ENCODE results near the gene SEMA5B. TPM values are rescaled to one million over a fixed set of nuclear protein-coding genes. Genes with fewer than 3 reads are reported as not detected.

The SEMA5B gene
- total RNA-seq, 3 donors from 2014 or later (not counting 1 experiment from before 2014, with no cell fraction given), result 0.23 TPM; not detected in 2

GRCh38 chr3:123060054-123060453 is 32.5 kb upstream of the SEMA5B start:
- H3K27me3 ChIP-seq (ENCODE audit: control insufficient read depth, insufficient read depth, low read length), result no peaks in the 10 kb centered on the region
- Mint-ChIP-seq H3K27me3 (ENCODE audit: low read depth in 2 of 2) (peaks cover 12% of the 10 kb centered on the region in 2 donors), H3K4me1 (peaks cover 0 to 6% of the 10 kb centered on the region in 2 donors), H3K27ac (no peak overlapping the region), H3K9me3 (no peaks in the 10 kb centered on the region), H3K4me3 (no peak overlapping the region), H3K36me3 (no peaks in the 10 kb centered on the region)
- TF ChIP-seq CTCF (IDR thresholded peaks at IDR 0.05), result no peak
- no peak overlapping the region for H3K4me3 ChIP-seq (ENCODE audit: low read length)
- DNase-seq, result no peak
- intact Hi-C loops (cut with micrococcal nuclease), result no loop called here
- H3K36me3 ChIP-seq (ENCODE audit: control insufficient read depth, insufficient read depth, low read length), result no peaks in the 10 kb centered on the region
- no peak for ATAC-seq
- no peak overlapping the region for H3K27ac ChIP-seq (ENCODE audit: low read length)
- H3K4me1 ChIP-seq (ENCODE audit: control insufficient read depth, insufficient read depth, low read length), result no peaks in the 10 kb centered on the region
- no peaks in the 10 kb centered on the region for H3K9me3 ChIP-seq (ENCODE audit: control insufficient read depth, insufficient read depth, low read length)

DNA sequence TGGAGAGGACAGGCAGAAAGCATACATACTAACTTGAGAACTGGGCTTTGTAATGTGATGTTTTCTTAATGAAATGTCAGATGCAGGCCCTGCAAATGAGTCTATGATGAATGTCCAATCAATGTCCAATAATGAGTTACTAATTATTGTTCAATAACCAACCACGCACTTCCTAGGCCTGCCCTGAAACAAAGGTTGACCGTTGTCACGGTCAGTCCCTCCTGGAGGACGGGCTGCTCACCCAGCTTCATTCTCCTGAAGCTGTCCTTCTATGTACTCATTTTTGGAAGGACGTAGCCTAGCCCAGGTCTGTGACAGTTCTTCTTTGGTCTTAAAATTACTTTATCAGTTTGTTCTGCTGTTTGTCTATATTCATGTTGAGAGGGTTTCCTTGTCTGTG is 30.9 kb upstream of the SEMA5B start:
- TF ChIP-seq CTCF (IDR thresholded peaks at IDR 0.05), result no peak
- WGBS (ENCODE audit: insufficient coverage), result 91% methylated on average over 5 of the region's 5 CpGs
- intact Hi-C loops (cut with micrococcal nuclease), result no loop called here

GRCh38 chr3:123055352-123055751 is 27.8 kb upstream of the SEMA5B start:
- no peak for ATAC-seq
- no peak for DNase-seq
- no peak overlapping the region for H3K27ac Mint-ChIP-seq
- intact Hi-C loops (cut with micrococcal nuclease), result no loop called here
- H3K9me3 Mint-ChIP-seq, result no peaks in the 10 kb centered on the region
- no peak for TF ChIP-seq CTCF (IDR thresholded peaks at IDR 0.05)
- Histone ChIP-seq H3K9me3 (ENCODE audit: control insufficient read depth, insufficient read depth, low read length) (no peaks in the 10 kb centered on the region), H3K4me1 (ENCODE audit: control insufficient read depth, insufficient read depth, low read length) (no peaks in the 10 kb centered on the region), H3K27ac (ENCODE audit: low read length) (no peak overlapping the region), H3K36me3 (ENCODE audit: control insufficient read depth, insufficient read depth, low read length) (no peaks in the 10 kb centered on the region), H3K4me3 (ENCODE audit: low read length) (no peak overlapping the region), H3K27me3 (ENCODE audit: control insufficient read depth, insufficient read depth, low read length) (no peaks in the 10 kb centered on the region)
- 88% methylated on average over 5 of the region's 5 CpGs for WGBS (ENCODE audit: insufficient coverage)
- H3K27me3 Mint-ChIP-seq (ENCODE audit: low read depth in 2 of 2), result peaks cover 0 to 13% of the 10 kb centered on the region in 2 donors
- H3K36me3 Mint-ChIP-seq, result no peaks in the 10 kb centered on the region
- no peak overlapping the region for H3K4me3 Mint-ChIP-seq
- H3K4me1 Mint-ChIP-seq, result no peaks in the 10 kb centered on the region

More for the DNA sequence above, 30.9 kb upstream of the SEMA5B start:
- Histone ChIP-seq H3K36me3 (ENCODE audit: control insufficient read depth, insufficient read depth, low read length) (no peaks in the 10 kb centered on the region), H3K4me1 (ENCODE audit: control insufficient read depth, insufficient read depth, low read length) (no peaks in the 10 kb centered on the region), H3K27ac (ENCODE audit: low read length) (no peak overlapping the region), H3K9me3 (ENCODE audit: control insufficient read depth, insufficient read depth, low read length) (no peaks in the 10 kb centered on the region), H3K4me3 (ENCODE audit: low read length) (no peak overlapping the region), H3K27me3 (ENCODE audit: control insufficient read depth, insufficient read depth, low read length) (no peaks in the 10 kb centered on the region)
- H3K36me3 Mint-ChIP-seq, result no peaks in the 10 kb centered on the region
- no peak overlapping the region for H3K4me3 Mint-ChIP-seq
- H3K27me3 Mint-ChIP-seq (ENCODE audit: low read depth in 2 of 2), result peaks cover 10 to 12% of the 10 kb centered on the region in 2 donors
- H3K27ac Mint-ChIP-seq, result no peak overlapping the region
- ATAC-seq (no peak), DNase-seq (no peak)
- no peaks in the 10 kb centered on the region for H3K4me1 Mint-ChIP-seq
- no peaks in the 10 kb centered on the region for H3K9me3 Mint-ChIP-seq

GRCh38 chr3:123054931-123055330 is 27.4 kb upstream of the SEMA5B start:
- Histone ChIP-seq H3K4me1 (ENCODE audit: control insufficient read depth, insufficient read depth, low read length) (no peaks in the 10 kb centered on the region), H3K27ac (ENCODE audit: low read length) (no peak overlapping the region), H3K36me3 (ENCODE audit: control insufficient read depth, insufficient read depth, low read length) (no peaks in the 10 kb centered on the region), H3K9me3 (ENCODE audit: control insufficient read depth, insufficient read depth, low read length) (no peaks in the 10 kb centered on the region), H3K27me3 (ENCODE audit: control insufficient read depth, insufficient read depth, low read length) (no peaks in the 10 kb centered on the region), H3K4me3 (ENCODE audit: low read length) (no peak overlapping the region)
- ATAC-seq, result no peak
- WGBS (ENCODE audit: insufficient coverage), result 92% methylated on average over 4 of the region's 4 CpGs
- Mint-ChIP-seq H3K4me3 (no peak overlapping the region), H3K4me1 (no peaks in the 10 kb centered on the region), H3K9me3 (no peaks in the 10 kb centered on the region), H3K27ac (no peak overlapping the region), H3K27me3 (ENCODE audit: low read depth in 2 of 2) (peaks cover 0 to 11% of the 10 kb centered on the region in 2 donors), H3K36me3 (no peaks in the 10 kb centered on the region)
- intact Hi-C loops (cut with micrococcal nuclease), result no loop called here
- TF ChIP-seq CTCF (IDR thresholded peaks at IDR 0.05), result no peak
- no peak for DNase-seq

All from natural killer cell (primary cell).